ENCODE measurements around the gene NOS3. TPM values are rescaled to one million over a fixed set of nuclear protein-coding genes. Genes with fewer than 3 reads are reported as not detected.

NOS3 gene
- total and polyA plus RNA-seq, 9 of the 15 experiments (the other 6 are each of a cell fraction or from before 2014, with no cell fraction given), result 1.1 to 121 (median 23.6) TPM

DNA sequence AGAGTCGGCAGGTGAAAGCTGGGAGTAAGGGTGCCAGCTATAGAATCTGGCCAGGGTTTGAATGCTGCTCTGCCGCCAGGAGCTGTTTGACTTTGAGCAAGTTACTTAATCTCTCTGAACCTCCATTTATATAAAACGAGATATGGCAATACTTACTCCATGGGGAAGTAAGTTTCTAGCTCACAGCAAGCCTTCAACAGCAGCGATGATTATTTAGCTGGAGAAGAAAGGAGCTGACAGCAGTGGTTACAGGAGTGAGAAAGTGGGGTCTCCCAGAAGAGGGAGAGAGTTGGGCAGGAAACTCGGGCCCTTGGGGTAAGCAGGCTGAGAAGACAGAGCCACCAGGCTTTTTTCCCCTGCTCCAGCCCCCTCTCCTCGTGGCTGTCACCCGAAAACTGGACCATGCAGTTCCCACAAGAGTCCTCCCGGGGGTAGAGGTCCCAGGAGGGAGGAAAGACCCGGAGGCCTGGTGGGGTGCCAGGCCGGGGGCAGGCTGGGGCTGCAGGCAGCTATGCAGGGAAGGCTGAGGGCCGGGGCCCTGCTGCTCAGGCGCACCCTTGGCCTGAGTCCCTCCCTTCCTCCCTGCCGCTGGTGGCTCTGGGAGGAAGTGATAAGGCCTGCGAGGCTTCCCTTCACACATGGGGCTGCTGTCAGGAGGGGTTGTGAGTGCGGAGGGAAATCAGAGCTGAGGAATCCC, 3.5 kb downstream of the NOS3 start (continued):
- TF ChIP-seq TEAD1 (CRISPR knock-in tag; IDR thresholded peaks at IDR 0.05) (peak in 1 of 2 experiments; percentile 88; a peak in 3 of 4 replicates), TFAM (CRISPR knock-in tag; conservative IDR thresholded peaks at IDR 0.05) (no peak), SMARCB1 (IDR thresholded peaks at IDR 0.05; ENCODE audit: insufficient read length, low read depth) (no peak), MCM7 (IDR thresholded peaks at IDR 0.05) (no peak), TBL1XR1 (IDR thresholded peaks at IDR 0.05; ENCODE audit: low read length in 2 of 2) (peak in 1 of 2 experiments; percentile 78; a peak in 2 of 4 replicates), NFYB (IDR thresholded peaks at IDR 0.05; ENCODE audit: extremely low read depth, insufficient read length) (no peak), COPS2 (conservative IDR thresholded peaks at IDR 0.05) (no peak), POLR2H (tag; IDR thresholded peaks at IDR 0.05; ENCODE audit: low read depth) (no peak), CHD1 (IDR thresholded peaks at IDR 0.05; ENCODE audit: low read length) (no peak), YBX1 (IDR thresholded peaks at IDR 0.05) (no peak), ZNF766 (CRISPR knock-in tag; conservative IDR thresholded peaks at IDR 0.05) (peak; percentile 64; the same call in 1 of the 2 replicates), ZNF561 (CRISPR knock-in tag; conservative IDR thresholded peaks at IDR 0.05) (no peak), SIN3B (IDR thresholded peaks at IDR 0.05; ENCODE audit: low read depth) (no peak)
- TF ChIP-seq, protein P1, sequence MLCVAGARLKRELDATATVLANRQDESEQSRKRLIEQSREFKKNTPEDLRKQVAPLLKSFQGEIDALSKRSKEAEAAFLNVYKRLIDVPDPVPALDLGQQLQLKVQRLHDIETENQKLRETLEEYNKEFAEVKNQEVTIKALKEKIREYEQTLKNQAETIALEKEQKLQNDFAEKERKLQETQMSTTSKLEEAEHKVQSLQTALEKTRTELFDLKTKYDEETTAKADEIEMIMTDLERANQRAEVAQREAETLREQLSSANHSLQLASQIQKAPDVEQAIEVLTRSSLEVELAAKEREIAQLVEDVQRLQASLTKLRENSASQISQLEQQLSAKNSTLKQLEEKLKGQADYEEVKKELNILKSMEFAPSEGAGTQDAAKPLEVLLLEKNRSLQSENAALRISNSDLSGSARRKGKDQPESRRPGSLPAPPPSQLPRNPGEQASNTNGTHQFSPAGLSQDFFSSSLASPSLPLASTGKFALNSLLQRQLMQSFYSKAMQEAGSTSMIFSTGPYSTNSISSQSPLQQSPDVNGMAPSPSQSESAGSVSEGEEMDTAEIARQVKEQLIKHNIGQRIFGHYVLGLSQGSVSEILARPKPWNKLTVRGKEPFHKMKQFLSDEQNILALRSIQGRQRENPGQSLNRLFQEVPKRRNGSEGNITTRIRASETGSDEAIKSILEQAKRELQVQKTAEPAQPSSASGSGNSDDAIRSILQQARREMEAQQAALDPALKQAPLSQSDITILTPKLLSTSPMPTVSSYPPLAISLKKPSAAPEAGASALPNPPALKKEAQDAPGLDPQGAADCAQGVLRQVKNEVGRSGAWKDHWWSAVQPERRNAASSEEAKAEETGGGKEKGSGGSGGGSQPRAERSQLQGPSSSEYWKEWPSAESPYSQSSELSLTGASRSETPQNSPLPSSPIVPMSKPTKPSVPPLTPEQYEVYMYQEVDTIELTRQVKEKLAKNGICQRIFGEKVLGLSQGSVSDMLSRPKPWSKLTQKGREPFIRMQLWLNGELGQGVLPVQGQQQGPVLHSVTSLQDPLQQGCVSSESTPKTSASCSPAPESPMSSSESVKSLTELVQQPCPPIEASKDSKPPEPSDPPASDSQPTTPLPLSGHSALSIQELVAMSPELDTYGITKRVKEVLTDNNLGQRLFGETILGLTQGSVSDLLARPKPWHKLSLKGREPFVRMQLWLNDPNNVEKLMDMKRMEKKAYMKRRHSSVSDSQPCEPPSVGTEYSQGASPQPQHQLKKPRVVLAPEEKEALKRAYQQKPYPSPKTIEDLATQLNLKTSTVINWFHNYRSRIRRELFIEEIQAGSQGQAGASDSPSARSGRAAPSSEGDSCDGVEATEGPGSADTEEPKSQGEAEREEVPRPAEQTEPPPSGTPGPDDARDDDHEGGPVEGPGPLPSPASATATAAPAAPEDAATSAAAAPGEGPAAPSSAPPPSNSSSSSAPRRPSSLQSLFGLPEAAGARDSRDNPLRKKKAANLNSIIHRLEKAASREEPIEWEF (CRISPR knock-in tag; IDR thresholded peaks at IDR 0.05), result peak; percentile 80
- TF ChIP-seq, protein P2, sequence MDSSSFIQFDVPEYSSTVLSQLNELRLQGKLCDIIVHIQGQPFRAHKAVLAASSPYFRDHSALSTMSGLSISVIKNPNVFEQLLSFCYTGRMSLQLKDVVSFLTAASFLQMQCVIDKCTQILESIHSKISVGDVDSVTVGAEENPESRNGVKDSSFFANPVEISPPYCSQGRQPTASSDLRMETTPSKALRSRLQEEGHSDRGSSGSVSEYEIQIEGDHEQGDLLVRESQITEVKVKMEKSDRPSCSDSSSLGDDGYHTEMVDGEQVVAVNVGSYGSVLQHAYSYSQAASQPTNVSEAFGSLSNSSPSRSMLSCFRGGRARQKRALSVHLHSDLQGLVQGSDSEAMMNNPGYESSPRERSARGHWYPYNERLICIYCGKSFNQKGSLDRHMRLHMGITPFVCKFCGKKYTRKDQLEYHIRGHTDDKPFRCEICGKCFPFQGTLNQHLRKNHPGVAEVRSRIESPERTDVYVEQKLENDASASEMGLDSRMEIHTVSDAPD (CRISPR knock-in tag; IDR thresholded peaks at IDR 0.05), result no peak
- TF ChIP-seq, protein P3, sequence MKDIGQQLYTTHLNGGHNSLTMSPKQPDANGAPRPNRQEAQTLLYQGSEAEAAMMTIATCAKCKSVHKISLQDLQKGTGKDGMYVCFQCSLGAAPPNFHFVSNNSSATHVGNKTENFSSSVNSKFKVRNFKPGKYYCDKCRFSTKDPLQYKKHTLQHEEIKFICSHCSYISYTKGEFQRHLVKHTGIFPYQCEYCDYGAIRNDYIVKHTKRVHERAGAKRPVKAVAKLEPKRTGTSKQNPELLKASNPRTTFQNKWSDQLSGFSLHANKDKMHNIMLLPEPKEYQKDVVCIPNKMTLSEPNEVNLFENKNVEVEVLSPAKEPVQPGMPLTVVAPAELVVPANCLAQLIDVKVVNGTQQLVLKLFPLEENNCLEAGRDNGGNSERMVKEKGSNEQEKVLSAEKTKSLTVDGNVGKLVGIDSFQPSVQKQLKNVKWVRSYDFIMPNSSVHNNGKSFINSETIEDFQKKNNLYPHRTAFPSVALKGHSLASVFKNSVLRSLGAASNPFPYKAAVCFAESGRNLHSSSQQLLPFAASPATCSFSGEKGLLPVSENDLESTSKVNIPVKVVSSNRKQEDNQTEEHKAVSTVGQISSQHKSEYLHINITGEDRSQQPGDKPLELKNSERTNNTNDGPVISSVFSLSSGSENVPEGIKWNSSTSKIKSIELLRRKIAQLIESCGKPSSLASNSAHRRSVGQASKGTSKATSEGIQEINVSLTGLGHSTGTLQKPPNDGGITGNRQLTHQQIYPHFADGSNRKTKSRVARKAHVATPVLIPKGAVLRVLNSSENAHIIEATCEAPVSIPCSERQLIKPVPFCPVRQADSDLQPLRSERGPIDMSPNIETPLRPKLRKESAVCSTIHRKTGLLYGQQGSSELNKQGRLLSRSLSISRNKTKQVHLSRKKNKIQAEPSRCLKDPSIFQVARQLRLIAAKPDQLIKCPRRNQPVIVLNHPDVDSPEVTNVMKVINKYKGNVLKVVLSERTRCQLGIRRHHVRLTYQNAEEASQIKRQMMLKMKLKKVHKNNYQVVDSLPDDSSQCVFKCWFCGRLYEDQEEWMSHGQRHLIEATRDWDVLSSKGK (CRISPR knock-in tag; IDR thresholded peaks at IDR 0.05), result no peak

Measured in K562 (cell line).